Measurements from ENCODE around the gene ITGB4. TPM values are rescaled to one million over a fixed set of nuclear protein-coding genes. Genes with fewer than 3 reads are reported as not detected.

The ITGB4 gene
- total and polyA plus RNA-seq, 9 of the 15 experiments (the other 6 are each of a cell fraction or from before 2014, with no cell fraction given), result 0.05 to 2.8 (median 0.76) TPM; not detected in 3

DNA sequence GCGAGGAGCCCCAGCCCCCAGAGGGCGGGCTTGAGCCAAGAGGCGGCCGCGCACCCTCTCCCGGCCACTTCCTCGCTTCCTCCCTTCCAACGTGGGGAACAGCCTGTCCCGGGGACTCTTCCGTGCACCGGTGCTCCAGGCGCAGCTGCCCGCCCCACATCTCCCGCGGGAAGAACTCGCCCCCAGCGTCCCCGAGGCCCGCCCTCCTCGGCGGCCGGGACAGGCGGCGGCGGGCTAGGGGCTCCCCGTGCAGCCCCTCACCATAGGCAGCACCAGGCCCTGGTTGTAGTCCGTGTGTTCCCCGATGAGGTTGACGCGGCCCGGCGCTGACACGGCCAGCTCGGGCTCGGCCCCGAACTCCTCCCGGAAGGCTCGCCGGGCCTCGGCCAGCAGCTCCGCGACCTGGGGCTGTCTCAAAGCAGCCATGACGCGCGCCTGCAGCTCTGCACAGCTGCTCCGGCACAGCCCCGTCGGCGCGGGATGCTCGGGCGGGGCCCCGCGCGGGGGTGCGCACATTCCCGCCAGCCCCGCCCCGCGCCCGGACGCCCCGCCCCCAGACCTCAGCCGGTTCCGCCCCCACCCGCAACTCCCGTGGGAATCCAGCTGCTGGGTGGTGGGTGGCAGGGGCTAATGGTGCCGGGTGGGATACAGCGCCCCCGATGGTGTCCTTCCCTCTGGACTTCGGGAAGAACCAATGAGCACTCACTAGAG, 43.6 kb downstream of the ITGB4 start, which contains the start of gene GALK1 (continued):
- TF ChIP-seq SAFB2 (IDR thresholded peaks at IDR 0.05; ENCODE audit: borderline replicate concordance, low read depth, low read length, severe bottlenecking), result no peak
- no peak for TF ChIP-seq TARDBP (IDR thresholded peaks at IDR 0.05)
- no peak for TF ChIP-seq NFYB (IDR thresholded peaks at IDR 0.05; ENCODE audit: extremely low read depth, insufficient read length)
- TF ChIP-seq YY1 (IDR thresholded peaks at IDR 0.05; ENCODE audit: borderline replicate concordance in 1 of 3, control insufficient read depth in 1 of 3, extremely low read depth in 1 of 3, insufficient read depth in 3 of 3, insufficient read length in 1 of 3, insufficient replicate concordance in 2 of 3, low read depth in 1 of 3, low read length in 2 of 3), result peak in 2 of 3 experiments; percentile 78 to 89
- TF ChIP-seq POLR3G (IDR thresholded peaks at IDR 0.05; ENCODE audit: extremely low read depth, insufficient read length, insufficient replicate concordance), result no peak
- no peak for TF ChIP-seq DDX20 (tag; IDR thresholded peaks at IDR 0.05; ENCODE audit: low read depth)
- TF ChIP-seq, protein P1, sequence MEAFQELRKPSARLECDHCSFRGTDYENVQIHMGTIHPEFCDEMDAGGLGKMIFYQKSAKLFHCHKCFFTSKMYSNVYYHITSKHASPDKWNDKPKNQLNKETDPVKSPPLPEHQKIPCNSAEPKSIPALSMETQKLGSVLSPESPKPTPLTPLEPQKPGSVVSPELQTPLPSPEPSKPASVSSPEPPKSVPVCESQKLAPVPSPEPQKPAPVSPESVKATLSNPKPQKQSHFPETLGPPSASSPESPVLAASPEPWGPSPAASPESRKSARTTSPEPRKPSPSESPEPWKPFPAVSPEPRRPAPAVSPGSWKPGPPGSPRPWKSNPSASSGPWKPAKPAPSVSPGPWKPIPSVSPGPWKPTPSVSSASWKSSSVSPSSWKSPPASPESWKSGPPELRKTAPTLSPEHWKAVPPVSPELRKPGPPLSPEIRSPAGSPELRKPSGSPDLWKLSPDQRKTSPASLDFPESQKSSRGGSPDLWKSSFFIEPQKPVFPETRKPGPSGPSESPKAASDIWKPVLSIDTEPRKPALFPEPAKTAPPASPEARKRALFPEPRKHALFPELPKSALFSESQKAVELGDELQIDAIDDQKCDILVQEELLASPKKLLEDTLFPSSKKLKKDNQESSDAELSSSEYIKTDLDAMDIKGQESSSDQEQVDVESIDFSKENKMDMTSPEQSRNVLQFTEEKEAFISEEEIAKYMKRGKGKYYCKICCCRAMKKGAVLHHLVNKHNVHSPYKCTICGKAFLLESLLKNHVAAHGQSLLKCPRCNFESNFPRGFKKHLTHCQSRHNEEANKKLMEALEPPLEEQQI (IDR thresholded peaks at IDR 0.05), result no peak
- no peak for TF ChIP-seq PTTG1 (tag; IDR thresholded peaks at IDR 0.05; ENCODE audit: low read depth)
- TF ChIP-seq, protein P2, sequence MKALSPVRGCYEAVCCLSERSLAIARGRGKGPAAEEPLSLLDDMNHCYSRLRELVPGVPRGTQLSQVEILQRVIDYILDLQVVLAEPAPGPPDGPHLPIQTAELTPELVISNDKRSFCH (CRISPR knock-in tag; IDR thresholded peaks at IDR 0.05), result no peak
- TF ChIP-seq, protein P2 (tag; IDR thresholded peaks at IDR 0.05), result peak; percentile 29; the same call in 1 of the 2 replicates
- peak; percentile 78 for TF ChIP-seq TFAP4 (CRISPR knock-in tag; IDR thresholded peaks at IDR 0.05; ENCODE audit: borderline replicate concordance)
- no peak for TF ChIP-seq MCM3 (IDR thresholded peaks at IDR 0.05)
- no peak for TF ChIP-seq ETV1 (tag; conservative IDR thresholded peaks at IDR 0.05; ENCODE audit: low read depth)
- TF ChIP-seq ZNF212 (CRISPR knock-in tag; IDR thresholded peaks at IDR 0.05), result no peak
- TF ChIP-seq SMAD3 (CRISPR knock-in tag; conservative IDR thresholded peaks at IDR 0.05), result no peak
- TF ChIP-seq MYNN (IDR thresholded peaks at IDR 0.05), result peak; percentile 55; the same call in 1 of the 2 replicates
- no peak for TF ChIP-seq MYNN (CRISPR knock-in tag; IDR thresholded peaks at IDR 0.05)
- no peak for TF ChIP-seq TCF7L2 (IDR thresholded peaks at IDR 0.05; ENCODE audit: low read depth, low read length)
- no peak for TF ChIP-seq SNRNP70 (optimal IDR thresholded peaks at IDR 0.05; ENCODE audit: low read depth, low read length)
- TF ChIP-seq, protein P3, sequence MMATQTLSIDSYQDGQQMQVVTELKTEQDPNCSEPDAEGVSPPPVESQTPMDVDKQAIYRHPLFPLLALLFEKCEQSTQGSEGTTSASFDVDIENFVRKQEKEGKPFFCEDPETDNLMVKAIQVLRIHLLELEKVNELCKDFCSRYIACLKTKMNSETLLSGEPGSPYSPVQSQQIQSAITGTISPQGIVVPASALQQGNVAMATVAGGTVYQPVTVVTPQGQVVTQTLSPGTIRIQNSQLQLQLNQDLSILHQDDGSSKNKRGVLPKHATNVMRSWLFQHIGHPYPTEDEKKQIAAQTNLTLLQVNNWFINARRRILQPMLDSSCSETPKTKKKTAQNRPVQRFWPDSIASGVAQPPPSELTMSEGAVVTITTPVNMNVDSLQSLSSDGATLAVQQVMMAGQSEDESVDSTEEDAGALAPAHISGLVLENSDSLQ (IDR thresholded peaks at IDR 0.05), result no peak
- TF ChIP-seq ZBTB8A (IDR thresholded peaks at IDR 0.05; ENCODE audit: partially characterized antibody), result no peak
- no peak for TF ChIP-seq ETS2 (tag; IDR thresholded peaks at IDR 0.05; ENCODE audit: borderline replicate concordance, poor library complexity, severe bottlenecking)

All from K562 (cell line).